SK-N-SH (cell line): ENCODE measurements around the gene LUC7L2. TPM values are rescaled to one million over a fixed set of nuclear protein-coding genes. Genes with fewer than 3 reads are reported as not detected.
"Not testable (repeated sequence)": the region's sequence is repeated elsewhere in the genome, so short reads cannot be mapped to it uniquely, and the experiment has no call there.

Experiments
- CTCF ChIA-PET: fragments of 300-600, 350-600 bp; formaldehyde crosslinking; extraction: SDS; loops from one replicate; lab custom pipeline; 2021; lab: Yijun Ruan, JAX
- POLR2A ChIA-PET: fragments of 350-600 bp; sonication (Branson Sonifier 250); formaldehyde crosslinking; extraction: SDS; loops from one replicate; lab custom pipeline; 2020; ENCODE audit warnings: antibody characterized with exemption, inconsistent platforms; lab: Yijun Ruan, JAX
- DNase-seq: peaks from one replicate; pipeline ENCODE4 v3.0.0; 2012
- H2AFZ ChIP-seq: fragments of 200-600 bp; sonication (generic); 2 replicates; pipeline ENCODE4 v1.8.1; 2016; ENCODE audit warnings: antibody characterized with exemption, mild to moderate bottlenecking, low read depth
- H3F3A ChIP-seq: fragments of 200-600 bp; sonication (generic); replicated peaks from 2 replicates; pipeline ENCODE3; 2016; ENCODE audit warnings: antibody characterized with exemption, mild to moderate bottlenecking; ENCODE audit not compliant: insufficient read depth
- H3K27ac ChIP-seq, 2 experiments: fragments of 200-500 bp in 1 of 2; fragments of 200-600 bp in 1 of 2; sonication (Bioruptor generic) in 1 of 2; sonication (generic), shearing (Covaris generic) in 1 of 2; 2 replicates each; pipeline versions ENCODE4 v1.5.1 to v1.6.1; 2014 to 2016; ENCODE audit warnings: low read depth in 2 of 2, inconsistent platforms in 1 of 2, low read length in 1 of 2, mild to moderate bottlenecking in 1 of 2, mixed read lengths in 1 of 2
- H3K27me3 ChIP-seq: fragments of 200-600 bp; sonication (generic), shearing (Covaris generic); 2 replicates; pipeline ENCODE4 v1.6.1; 2016; ENCODE audit warnings: mixed run types; ENCODE audit not compliant: insufficient read depth
- H3K36me3 ChIP-seq, 2 experiments: fragments of 200-500 bp in 1 of 2; fragments of 200-600 bp in 1 of 2; sonication (Bioruptor generic) in 1 of 2; sonication (generic) in 1 of 2; replicated peaks in 1 of 2; 2 replicates each; pipeline versions ENCODE3 to v1.5.1; 2014 to 2016; ENCODE audit warnings: low read length in 1 of 2, mild to moderate bottlenecking in 1 of 2; ENCODE audit not compliant: insufficient read depth in 2 of 2, control insufficient read depth in 1 of 2
- H3K4me1 ChIP-seq, 2 experiments: fragments of 200-500 bp in 1 of 2; fragments of 200-600 bp in 1 of 2; sonication (Bioruptor generic) in 1 of 2; sonication (generic), shearing (Covaris generic) in 1 of 2; 2 replicates each; pipeline versions ENCODE4 v1.5.1 to v1.6.1; 2014 to 2016; ENCODE audit warnings: low read depth in 1 of 2, low read length in 1 of 2, mixed run types in 1 of 2; ENCODE audit not compliant: insufficient read depth in 2 of 2, control insufficient read depth in 1 of 2
- H3K4me2 ChIP-seq: fragments of 200-600 bp; sonication (generic), shearing (Covaris generic); 2 replicates; pipeline ENCODE4 v1.6.1; 2017; ENCODE audit warnings: mixed run types
- H3K4me3 ChIP-seq, 2 experiments: fragments of 200-500 bp in 1 of 2; fragments of 200-600 bp in 1 of 2; sonication (Bioruptor generic) in 1 of 2; sonication (generic), shearing (Covaris generic) in 1 of 2; 2 replicates each; pipeline versions ENCODE4 v1.5.1 to v1.8.1; 2014 to 2016; ENCODE audit warnings: low read depth in 2 of 2, inconsistent platforms in 1 of 2, low read length in 1 of 2, mild to moderate bottlenecking in 1 of 2, mixed read lengths in 1 of 2, moderate library complexity in 1 of 2
- H3K79me2 ChIP-seq: fragments of 200-600 bp; sonication (generic); 2 replicates; pipeline ENCODE4 v1.8.1; 2017; ENCODE audit warnings: mild to moderate bottlenecking; ENCODE audit not compliant: insufficient read depth
- H3K9ac ChIP-seq: fragments of 200-600 bp; sonication (generic); 2 replicates; pipeline ENCODE4 v1.6.1; 2017; ENCODE audit warnings: mixed run types
- H3K9me2 ChIP-seq: fragments of 200-600 bp; sonication (generic); 2 replicates; pipeline ENCODE4 v1.6.1; 2017; ENCODE audit warnings: mixed run types
- H3K9me3 ChIP-seq: fragments of 200-600 bp; sonication (generic); 2 replicates; pipeline ENCODE4 v1.6.1; 2017; ENCODE audit warnings: mixed run types, mild to moderate bottlenecking, moderate library complexity
- H4K20me1 ChIP-seq: fragments of 200-600 bp; sonication (generic); 2 replicates; pipeline ENCODE4 v1.6.1; 2017; ENCODE audit warnings: mild to moderate bottlenecking, mixed run types; ENCODE audit not compliant: insufficient read depth
- EZH2phosphoT487 ChIP-seq: fragments of 200-600 bp; sonication (generic); IDR thresholded peaks from 2 replicates; pipeline ENCODE4 v1.6.1; 2017; ENCODE audit warnings: low read depth, mixed run types, mild to moderate bottlenecking, antibody characterized with exemption, moderate library complexity, borderline replicate concordance
- FOSL2 ChIP-seq: IDR thresholded peaks from 2 replicates; pipeline ENCODE4 v1.4.0; 2012; ENCODE audit warnings: low read depth, mild to moderate bottlenecking, moderate library complexity, borderline replicate concordance
- GATA2 ChIP-seq: sonication (generic); formaldehyde crosslinking; IDR thresholded peaks from 2 replicates; pipeline ENCODE4 v1.5.0; 2020; ENCODE audit warnings: mild to moderate bottlenecking, missing genetic modification reagents
- MEF2A ChIP-seq: IDR thresholded peaks from 2 replicates; pipeline ENCODE4 v1.4.0; 2012; ENCODE audit warnings: low read depth, borderline replicate concordance
- MXI1 ChIP-seq: IDR thresholded peaks from 2 replicates; pipeline ENCODE4 v1.6.1; 2012; ENCODE audit warnings: mild to moderate bottlenecking, low read depth, low read length, improper control_type of control experiment
- NFIC ChIP-seq: IDR thresholded peaks from 2 replicates; pipeline ENCODE4 v1.4.0; 2012; ENCODE audit warnings: borderline replicate concordance
- NRF1 ChIP-seq: IDR thresholded peaks from 2 replicates; pipeline ENCODE4 v1.6.1; 2012; ENCODE audit warnings: low read depth, mild to moderate bottlenecking, low read length
- POLR2AphosphoS5 ChIP-seq: IDR thresholded peaks from 2 replicates; pipeline ENCODE4 v1.6.1; 2012; ENCODE audit warnings: low read depth, low read length
- RCOR1 ChIP-seq: fragments of 150-350 bp; IDR thresholded peaks from 2 replicates; pipeline ENCODE4 v1.6.1; 2017; ENCODE audit warnings: antibody characterized with exemption, low read length
- SMC3 ChIP-seq: IDR thresholded peaks from 2 replicates; pipeline ENCODE4 v1.6.1; 2012; ENCODE audit warnings: low read depth, low read length, improper control_type of control experiment
- TEAD4 ChIP-seq: IDR thresholded peaks from 2 replicates; pipeline ENCODE4 v1.4.0; 2012; ENCODE audit warnings: mild to moderate bottlenecking, borderline replicate concordance; ENCODE audit not compliant: insufficient read depth
- WGBS: methylation state at CpG from one replicate; pipeline ENCODE4 v1.1.6; 2017; ENCODE audit warnings: low lambda C conversion rate; 5-methylcytosine and 5-hydroxymethylcytosine counted together
- polyA plus RNA-seq, 3 experiments: library from polyadenylated mRNA; depleted of rRNA; stranded (reverse); fragments of >200 nt; gene quantifications; 2 replicates each; pipeline ENCODE4 v1.2.3, GENCODE V29; 2012
- TF ChIP-seq, protein P1 (sequence below): IDR thresholded peaks from 2 replicates; pipeline ENCODE4 v1.4.0; 2012; ENCODE audit warnings: low read depth, borderline replicate concordance
- TF ChIP-seq, protein P2 (sequence below): IDR thresholded peaks from 2 replicates; pipeline ENCODE4 v1.4.0; 2012; ENCODE audit warnings: low read depth
- TF ChIP-seq, protein P3 (sequence below): fragments of 150-350 bp; IDR thresholded peaks from 2 replicates; pipeline ENCODE4 v1.6.1; 2016; ENCODE audit warnings: mild to moderate bottlenecking, low read depth, low read length

LUC7L2 gene
- polyA plus RNA-seq, 1 of the 3 experiments (the other 2 are of a cell fraction), result 45.7 TPM

DNA sequence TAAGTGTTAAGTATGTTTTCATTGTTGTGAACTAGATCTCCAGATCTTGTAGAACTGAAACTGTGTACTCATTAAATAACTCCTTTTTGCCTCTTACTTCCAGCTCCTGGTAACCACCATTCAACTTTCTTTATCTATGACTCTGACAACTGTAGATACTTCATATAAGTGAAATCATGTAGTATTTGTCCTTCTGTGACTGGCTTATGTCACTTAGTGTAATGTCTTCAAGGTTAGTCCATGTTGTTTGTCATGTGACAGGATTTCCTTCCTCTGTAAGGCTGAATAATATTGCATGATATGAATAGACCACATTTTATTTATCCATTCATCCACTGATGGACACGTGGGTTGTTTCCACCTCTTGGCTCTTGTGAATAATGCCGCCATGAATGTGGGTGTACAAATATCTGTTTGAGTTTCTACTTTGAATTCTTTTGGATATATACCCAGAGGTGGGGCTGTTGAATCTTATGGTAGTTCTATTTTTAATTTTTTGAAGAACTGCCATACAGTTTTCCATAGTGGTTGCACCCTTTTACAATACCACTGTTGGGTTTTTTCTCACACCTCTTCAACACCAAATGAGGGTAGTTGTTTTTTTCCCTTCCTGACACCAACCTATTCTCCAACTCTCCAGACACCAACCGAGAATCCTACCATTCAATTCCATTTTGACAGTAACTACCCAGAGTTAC, 29.2 kb upstream of the LUC7L2 start:
- ChIA-PET CTCF (interaction anchor here (1.6 kb wide), 1 partner anchor 9 kb away, joined by 6 read pairs; no protein-coding TSS in a partner anchor), POLR2A (no interaction called here)
- DNase-seq, result no peak
- WGBS, result 61% methylated on average over 3 of the region's 3 CpGs
- Histone ChIP-seq H3K27me3 (no peaks in the 10 kb centered on the region), H3K36me3 (no peaks in the 10 kb centered on the region), H3K9ac (no peak overlapping the region), H3K27ac (no peak overlapping the region), H3K9me2 (no peaks in the 10 kb centered on the region), H3K9me3 (no peaks in the 10 kb centered on the region), H3K4me3 (no peak overlapping the region), H4K20me1 (no peaks in the 10 kb centered on the region), H3K4me1 (no peaks in the 10 kb centered on the region; a peak in 1 of 4 replicates), H3K79me2 (no peaks in the 10 kb centered on the region), H2AFZ (no peak overlapping the region)
- TF ChIP-seq POLR2AphosphoS5 (no peak), NFIC (no peak), NRF1 (no peak), GATA2 (CRISPR knock-in tag) (no peak)
- TF ChIP-seq, protein P1, sequence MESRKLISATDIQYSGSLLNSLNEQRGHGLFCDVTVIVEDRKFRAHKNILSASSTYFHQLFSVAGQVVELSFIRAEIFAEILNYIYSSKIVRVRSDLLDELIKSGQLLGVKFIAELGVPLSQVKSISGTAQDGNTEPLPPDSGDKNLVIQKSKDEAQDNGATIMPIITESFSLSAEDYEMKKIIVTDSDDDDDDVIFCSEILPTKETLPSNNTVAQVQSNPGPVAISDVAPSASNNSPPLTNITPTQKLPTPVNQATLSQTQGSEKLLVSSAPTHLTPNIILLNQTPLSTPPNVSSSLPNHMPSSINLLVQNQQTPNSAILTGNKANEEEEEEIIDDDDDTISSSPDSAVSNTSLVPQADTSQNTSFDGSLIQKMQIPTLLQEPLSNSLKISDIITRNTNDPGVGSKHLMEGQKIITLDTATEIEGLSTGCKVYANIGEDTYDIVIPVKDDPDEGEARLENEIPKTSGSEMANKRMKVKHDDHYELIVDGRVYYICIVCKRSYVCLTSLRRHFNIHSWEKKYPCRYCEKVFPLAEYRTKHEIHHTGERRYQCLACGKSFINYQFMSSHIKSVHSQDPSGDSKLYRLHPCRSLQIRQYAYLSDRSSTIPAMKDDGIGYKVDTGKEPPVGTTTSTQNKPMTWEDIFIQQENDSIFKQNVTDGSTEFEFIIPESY, result no peak
- TF ChIP-seq, all 33 proteins: peak for 0
- Histone ChIP-seq H3K4me2 (no peak overlapping the region), H3F3A (peaks cover 7% of the 10 kb centered on the region)

DNA sequence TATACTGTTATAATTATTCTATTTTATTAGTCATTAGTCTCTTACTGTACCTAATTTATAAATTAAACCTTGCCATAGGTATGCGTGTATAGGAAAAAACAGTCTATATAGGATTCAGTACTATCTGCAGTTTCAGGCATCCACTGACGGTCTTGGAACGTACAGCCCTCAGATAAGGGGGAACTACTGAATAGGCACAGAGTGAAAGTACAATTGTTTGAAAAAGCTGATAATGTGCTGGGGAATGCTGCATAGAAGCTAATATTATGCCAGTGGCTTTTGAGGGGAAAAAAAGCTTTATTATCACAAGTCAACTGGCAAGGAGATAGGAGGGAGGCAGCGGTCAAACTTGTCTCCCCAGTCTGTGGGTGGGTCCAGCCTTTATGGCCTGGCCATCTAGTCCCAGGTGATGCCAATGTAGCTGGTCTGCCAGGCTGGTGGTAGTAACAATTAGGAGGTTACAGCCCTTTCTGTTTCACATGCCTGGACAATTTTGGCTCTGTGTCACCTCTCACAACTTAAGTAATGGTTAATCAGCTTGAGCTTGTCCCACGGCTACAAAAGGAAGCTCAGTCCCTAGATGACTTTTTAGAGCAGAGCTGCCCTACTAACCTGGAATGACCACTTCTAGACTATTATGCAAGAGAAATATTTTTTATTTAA, 26.9 kb upstream of the LUC7L2 start:
- WGBS, result 95% methylated on average over 5 of the region's 5 CpGs
- Histone ChIP-seq H3K36me3 (no peaks in the 10 kb centered on the region), H3F3A (peaks cover 7% of the 10 kb centered on the region), H3K27me3 (no peaks in the 10 kb centered on the region), H3K9ac (no peak overlapping the region), H3K9me2 (no peaks in the 10 kb centered on the region), H3K79me2 (no peaks in the 10 kb centered on the region), H3K9me3 (no peaks in the 10 kb centered on the region), H2AFZ (no peak overlapping the region), H4K20me1 (no peaks in the 10 kb centered on the region), H3K27ac (no peak overlapping the region), H3K4me3 (no peak overlapping the region), H3K4me2 (no peak overlapping the region), H3K4me1 (no peaks in the 10 kb centered on the region; a peak in 1 of 4 replicates)
- ChIA-PET CTCF (interaction anchor here (1.1 to 1.9 kb wide), 2 partner anchors 12 to 14 kb away, joined by 3 to 5 read pairs; no protein-coding TSS in a partner anchor), POLR2A (no interaction called here)
- no peak for DNase-seq
- TF ChIP-seq FOSL2, result no peak
- no peak for TF ChIP-seq MXI1
- no peak for TF ChIP-seq EZH2phosphoT487
- no peak for TF ChIP-seq MEF2A
- no peak for TF ChIP-seq RCOR1
- TF ChIP-seq, protein P2, sequence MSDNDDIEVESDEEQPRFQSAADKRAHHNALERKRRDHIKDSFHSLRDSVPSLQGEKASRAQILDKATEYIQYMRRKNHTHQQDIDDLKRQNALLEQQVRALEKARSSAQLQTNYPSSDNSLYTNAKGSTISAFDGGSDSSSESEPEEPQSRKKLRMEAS, result no peak
- TF ChIP-seq SMC3, result no peak
- no peak for TF ChIP-seq NFIC
- TF ChIP-seq, protein P3, sequence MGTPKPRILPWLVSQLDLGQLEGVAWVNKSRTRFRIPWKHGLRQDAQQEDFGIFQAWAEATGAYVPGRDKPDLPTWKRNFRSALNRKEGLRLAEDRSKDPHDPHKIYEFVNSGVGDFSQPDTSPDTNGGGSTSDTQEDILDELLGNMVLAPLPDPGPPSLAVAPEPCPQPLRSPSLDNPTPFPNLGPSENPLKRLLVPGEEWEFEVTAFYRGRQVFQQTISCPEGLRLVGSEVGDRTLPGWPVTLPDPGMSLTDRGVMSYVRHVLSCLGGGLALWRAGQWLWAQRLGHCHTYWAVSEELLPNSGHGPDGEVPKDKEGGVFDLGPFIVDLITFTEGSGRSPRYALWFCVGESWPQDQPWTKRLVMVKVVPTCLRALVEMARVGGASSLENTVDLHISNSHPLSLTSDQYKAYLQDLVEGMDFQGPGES, result no peak
- no peak for TF ChIP-seq TEAD4
- TF ChIP-seq POLR2AphosphoS5, result no peak

DNA sequence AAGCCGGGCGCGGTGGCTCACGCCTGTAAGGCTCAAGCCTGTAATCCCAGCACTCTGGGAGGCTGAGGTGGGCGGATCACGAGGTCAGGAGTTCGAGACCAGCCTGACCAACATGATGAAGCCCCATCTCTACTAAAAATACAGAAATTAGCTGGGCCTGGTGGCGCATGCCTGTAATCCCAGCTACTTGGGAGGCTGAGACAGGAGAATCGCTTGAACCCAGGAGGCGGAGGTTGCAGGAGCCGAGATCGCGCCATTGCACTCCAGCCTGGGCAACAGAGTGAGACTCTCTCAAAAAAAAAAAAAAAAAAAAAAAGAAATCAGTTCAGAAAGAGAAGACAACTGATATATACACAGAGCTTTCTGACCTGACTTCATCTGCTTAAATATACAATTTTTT, 26.3 kb upstream of the LUC7L2 start:
- H3K79me2 ChIP-seq, H3K9me2 ChIP-seq, H4K20me1 ChIP-seq, H3K9me3 ChIP-seq, H3F3A ChIP-seq, H3K36me3 ChIP-seq, POLR2A ChIA-PET, H3K4me1 ChIP-seq, H3K4me2 ChIP-seq, H2AFZ ChIP-seq, H3K9ac ChIP-seq, H3K27ac ChIP-seq, H3K27me3 ChIP-seq, DNase-seq, H3K4me3 ChIP-seq: not testable (repeated sequence)
- WGBS, result 85% methylated on average over 13 of the region's 13 CpGs
- CTCF ChIA-PET, result interaction anchor here (1.9 kb wide), 1 partner anchor 12 kb away, joined by 5 read pairs; no protein-coding TSS in a partner anchor
